A549 treated with ZK216348 at 1 μM for 4 hours (cell line): Measurements from ENCODE around the gene FHL3. TPM values are rescaled to one million over a fixed set of nuclear protein-coding genes. Genes with fewer than 3 reads are reported as not detected.

Experiments used
- total RNA-seq: library from RNA; stranded (reverse); fragments of 200-300 nt; extraction: Qiagen RNA extraction; gene quantifications from 5 replicates; pipeline ENCODE4 v1.2.3, GENCODE V29; 2022; ENCODE audit warnings: low read depth

The FHL3 gene, protein sequence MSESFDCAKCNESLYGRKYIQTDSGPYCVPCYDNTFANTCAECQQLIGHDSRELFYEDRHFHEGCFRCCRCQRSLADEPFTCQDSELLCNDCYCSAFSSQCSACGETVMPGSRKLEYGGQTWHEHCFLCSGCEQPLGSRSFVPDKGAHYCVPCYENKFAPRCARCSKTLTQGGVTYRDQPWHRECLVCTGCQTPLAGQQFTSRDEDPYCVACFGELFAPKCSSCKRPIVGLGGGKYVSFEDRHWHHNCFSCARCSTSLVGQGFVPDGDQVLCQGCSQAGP
- 7.7 to 10.3 TPM (median 8.3 TPM) in 5 replicates for total RNA-seq

DNA sequence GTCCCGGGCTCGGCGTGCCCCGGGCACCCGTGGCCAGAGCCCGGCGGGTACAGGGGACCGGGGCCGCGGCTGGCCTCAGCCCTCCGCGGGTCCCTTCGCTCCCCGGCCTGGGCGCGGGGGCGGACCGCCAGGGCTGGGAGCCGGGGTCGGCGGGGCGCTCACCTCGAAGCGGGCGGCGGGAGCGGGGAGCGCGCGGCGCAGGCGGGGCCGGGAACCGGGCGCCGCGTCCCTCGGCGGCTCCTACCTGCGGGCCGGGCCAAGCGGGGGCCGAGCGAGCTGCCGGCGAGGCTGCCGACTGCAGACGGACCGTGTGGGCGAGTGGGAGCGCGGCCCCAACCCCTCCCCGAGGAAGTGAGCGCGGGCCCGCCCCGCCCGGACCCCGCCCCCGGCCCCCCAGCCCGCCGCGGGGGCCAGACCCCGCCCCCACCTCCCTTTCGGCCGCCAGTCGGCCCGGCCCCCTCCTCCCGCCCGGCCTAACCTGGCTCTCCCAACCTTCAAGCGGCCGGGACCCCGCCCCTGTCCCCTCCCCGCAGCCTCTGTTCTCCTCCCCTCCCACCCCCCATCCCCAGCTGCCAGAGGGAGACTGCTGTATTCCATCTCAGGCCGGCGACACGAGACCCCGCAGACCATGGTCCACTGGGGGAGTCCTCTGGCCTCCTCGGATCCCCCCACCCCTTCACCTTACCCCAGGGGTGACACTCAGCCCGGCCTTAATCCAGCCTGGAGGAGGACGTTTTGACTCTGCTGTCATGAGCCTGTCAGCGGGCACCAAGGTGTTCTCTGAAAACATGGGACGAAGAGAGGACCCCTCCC lies at the start of gene FHL3:
Gene FHL3 (minus strand): TSS at position 320 of the 813 bp plus-strand sequence. CDS start 6,102 bp downstream, outside the sequence.

DNA sequence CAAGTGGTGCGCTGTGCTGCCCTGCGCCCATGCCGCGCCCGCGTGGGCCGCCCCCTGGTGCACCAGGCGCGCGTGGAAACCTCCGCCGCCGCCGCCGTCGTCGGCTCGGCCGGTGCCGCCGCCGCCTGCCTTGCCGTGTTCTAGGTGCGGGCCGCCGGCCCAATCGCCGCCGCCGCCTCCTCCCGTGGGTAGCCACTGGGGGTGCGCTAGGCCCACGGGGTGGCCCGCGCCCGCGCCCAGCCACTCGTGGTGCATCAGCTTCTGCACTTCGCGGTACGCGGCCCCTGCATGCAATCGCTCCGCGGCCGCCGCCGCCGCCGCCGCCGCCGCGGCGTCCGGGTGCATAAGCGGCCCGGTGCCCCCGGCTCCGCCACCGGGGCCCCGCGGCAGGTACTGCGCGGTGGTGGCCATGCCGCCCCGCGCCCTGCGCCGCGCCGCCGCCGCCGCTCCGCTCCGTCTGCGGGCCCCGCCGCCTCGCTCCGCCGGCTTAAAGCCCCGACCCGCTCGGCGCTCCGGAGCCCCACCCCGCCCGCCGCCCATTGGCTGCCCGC lies 41.1 kb upstream of the FHL3 start, which contains the start of gene POU3F1:
Gene POU3F1 (minus strand): TSS at position 461 of the 551 bp plus-strand sequence. CDS start 50 bp downstream, at position 411.

DNA sequence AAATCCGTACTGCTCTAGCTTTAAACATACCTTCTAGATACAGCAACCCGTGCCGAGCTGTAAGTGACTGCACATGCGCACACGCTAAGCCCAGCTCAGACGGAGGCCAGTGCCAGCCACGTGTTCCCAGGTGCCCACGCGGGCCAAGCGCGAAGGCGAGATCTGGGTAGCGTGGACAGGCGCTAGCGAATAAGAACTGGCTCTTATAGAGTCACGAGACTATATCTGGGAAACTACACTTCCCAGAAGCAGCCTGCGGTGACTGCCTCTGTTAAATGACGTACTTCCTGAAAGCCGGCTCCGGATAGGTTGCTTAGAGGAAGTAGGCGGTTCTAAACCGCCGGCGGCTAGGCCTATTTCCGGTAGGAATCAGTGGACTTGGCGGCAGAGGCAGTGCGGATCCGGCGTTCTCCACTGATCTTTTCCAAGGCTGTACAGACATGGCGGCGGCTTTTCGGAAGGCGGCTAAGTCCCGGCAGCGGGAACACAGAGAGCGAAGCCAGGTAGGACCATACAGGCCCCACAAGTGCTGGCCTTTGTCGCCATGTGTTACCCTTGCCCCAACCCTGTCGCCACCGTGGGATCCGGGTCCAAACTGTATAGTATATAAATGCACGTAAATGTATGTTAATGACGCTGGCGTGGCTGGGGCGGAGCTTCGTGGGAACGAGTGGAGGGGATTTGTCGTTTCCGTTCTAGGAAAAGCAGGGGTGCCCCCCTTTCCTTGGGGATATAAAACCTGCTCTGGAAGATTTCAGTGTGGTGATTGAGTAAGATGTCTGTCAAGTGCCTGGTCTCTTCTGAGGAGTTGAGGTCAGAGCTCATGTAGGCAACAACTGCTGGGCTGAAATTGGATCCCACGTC lies 7.3 kb upstream of the FHL3 start, which contains the start of gene UTP11:
Gene UTP11 (plus strand): TSS at position 372 of the 864 bp plus-strand sequence. CDS start 69 bp downstream, at position 441.

Other genes starting within 250 kb of the FHL3 start
- 0.69 to 1.7 TPM (median 0.75 TPM) in 5 replicates for gene EPHA10, start 240.4 kb downstream of the FHL3 start, total RNA-seq
- gene MANEAL, start 211.7 kb downstream of the FHL3 start, total RNA-seq = 20.8 to 26.9 TPM (median 25.3 TPM) in 5 replicates
- gene C1orf122, start 197.7 kb downstream of the FHL3 start, total RNA-seq = 27.5 to 61.5 TPM (median 56.0 TPM) in 5 replicates
- gene YRDC, start 197.3 kb downstream of the FHL3 start, total RNA-seq = 14.0 to 22.5 TPM (median 18.1 TPM) in 5 replicates
- 3.4 to 5.4 TPM (median 4.4 TPM) in 5 replicates for gene MTF1, start 145.9 kb downstream of the FHL3 start, total RNA-seq
- gene INPP5B, start 58.5 kb downstream of the FHL3 start, total RNA-seq = 4.0 to 5.0 TPM (median 4.2 TPM) in 5 replicates
- gene SF3A3, start 15.5 kb downstream of the FHL3 start, total RNA-seq = 45.2 to 96.0 TPM (median 52.5 TPM) in 5 replicates
- 37.9 to 74.6 TPM (median 40.8 TPM) in 5 replicates for gene UTP11, start 7.2 kb upstream of the FHL3 start, total RNA-seq
- 0.10 TPM in 1 of 5 replicates, not detected in the others for gene POU3F1, start 41.3 kb upstream of the FHL3 start, total RNA-seq